Brain microvascular endothelial cell (primary cell): ENCODE measurements around the gene PBX1.

Experiments
- DNase-seq: peaks from one replicate; pipeline ENCODE4 v3.0.0-alpha.2; 2020
- H3K27ac ChIP-seq: fragments of 250-450 bp; sonication (Bioruptor Pico); 2 replicates; pipeline ENCODE4 v1.5.1; 2020; ENCODE audit warnings: mild to moderate bottlenecking, moderate library complexity
- H3K27me3 ChIP-seq: fragments of 250-450 bp; sonication (Bioruptor Pico); replicated peaks from 2 replicates; pipeline ENCODE4 v1.5.1; 2020; ENCODE audit warnings: mild to moderate bottlenecking
- H3K36me3 ChIP-seq: fragments of 250-450 bp; sonication (Bioruptor Pico); replicated peaks from 2 replicates; pipeline ENCODE4 v1.5.1; 2020; ENCODE audit warnings: mild to moderate bottlenecking
- H3K4me3 ChIP-seq: 2 replicates; pipeline ENCODE4 v1.5.1; 2011; ENCODE audit warnings: low read depth, mild to moderate bottlenecking, control low read depth, low read length, moderate library complexity
- in situ Hi-C: cut with HindIII; loops from 2 replicates; pipeline ENCODE4 v1.10.0; 2017; ENCODE audit warnings: low sequenced_read_pairs, low pct_ligation_motif_present
- TF ChIP-seq, protein P1 (sequence below): IDR thresholded peaks from 2 replicates; pipeline ENCODE4 v1.5.1; 2011; ENCODE audit warnings: low read depth, mild to moderate bottlenecking, moderate library complexity, low read length, control low read depth, inconsistent platforms; ENCODE audit errors: missing control alignments

PBX1 gene

DNA sequence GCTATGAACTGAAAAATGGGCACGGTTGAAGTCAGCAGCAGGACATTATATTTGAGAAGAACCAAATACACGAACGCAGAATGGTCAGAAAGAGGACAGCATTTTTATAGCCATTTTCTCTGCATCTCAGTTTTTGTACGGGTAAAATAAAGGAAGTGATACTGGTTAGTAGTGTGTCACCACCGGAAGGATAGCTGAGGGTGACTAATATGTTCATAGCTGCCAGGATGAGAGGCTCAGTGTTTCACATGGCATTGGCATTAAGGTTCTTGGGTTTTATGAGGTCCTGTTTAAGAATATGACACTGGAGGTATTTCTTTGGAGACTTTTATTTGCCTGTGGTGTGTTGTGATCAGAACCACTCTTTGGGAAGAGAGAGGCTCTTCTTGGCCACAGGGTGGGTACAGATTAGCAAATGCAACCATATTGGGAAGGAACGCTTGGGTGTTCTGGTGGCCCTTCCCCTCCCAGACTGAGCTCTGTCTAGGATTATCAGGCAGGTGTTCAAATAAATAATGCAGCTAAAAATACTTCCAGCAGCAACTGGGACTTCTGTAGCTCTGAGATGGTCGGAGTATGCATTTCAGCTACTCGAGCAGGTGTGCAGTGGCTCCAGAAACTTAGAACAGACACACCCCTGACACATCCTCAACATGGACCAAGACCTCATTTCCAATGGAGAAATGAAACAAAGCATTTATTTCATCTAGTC is 158.2 kb downstream of the PBX1 start:
- Histone ChIP-seq H3K4me3 (no peak overlapping the region), H3K36me3 (no peaks in the 10 kb centered on the region), H3K27ac (no peak overlapping the region), H3K27me3 (no peaks in the 10 kb centered on the region)
- peak; percentile 58 for DNase-seq
- in situ Hi-C loops, result no loop called here
- TF ChIP-seq, protein P1, sequence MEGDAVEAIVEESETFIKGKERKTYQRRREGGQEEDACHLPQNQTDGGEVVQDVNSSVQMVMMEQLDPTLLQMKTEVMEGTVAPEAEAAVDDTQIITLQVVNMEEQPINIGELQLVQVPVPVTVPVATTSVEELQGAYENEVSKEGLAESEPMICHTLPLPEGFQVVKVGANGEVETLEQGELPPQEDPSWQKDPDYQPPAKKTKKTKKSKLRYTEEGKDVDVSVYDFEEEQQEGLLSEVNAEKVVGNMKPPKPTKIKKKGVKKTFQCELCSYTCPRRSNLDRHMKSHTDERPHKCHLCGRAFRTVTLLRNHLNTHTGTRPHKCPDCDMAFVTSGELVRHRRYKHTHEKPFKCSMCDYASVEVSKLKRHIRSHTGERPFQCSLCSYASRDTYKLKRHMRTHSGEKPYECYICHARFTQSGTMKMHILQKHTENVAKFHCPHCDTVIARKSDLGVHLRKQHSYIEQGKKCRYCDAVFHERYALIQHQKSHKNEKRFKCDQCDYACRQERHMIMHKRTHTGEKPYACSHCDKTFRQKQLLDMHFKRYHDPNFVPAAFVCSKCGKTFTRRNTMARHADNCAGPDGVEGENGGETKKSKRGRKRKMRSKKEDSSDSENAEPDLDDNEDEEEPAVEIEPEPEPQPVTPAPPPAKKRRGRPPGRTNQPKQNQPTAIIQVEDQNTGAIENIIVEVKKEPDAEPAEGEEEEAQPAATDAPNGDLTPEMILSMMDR, result no peak

DNA sequence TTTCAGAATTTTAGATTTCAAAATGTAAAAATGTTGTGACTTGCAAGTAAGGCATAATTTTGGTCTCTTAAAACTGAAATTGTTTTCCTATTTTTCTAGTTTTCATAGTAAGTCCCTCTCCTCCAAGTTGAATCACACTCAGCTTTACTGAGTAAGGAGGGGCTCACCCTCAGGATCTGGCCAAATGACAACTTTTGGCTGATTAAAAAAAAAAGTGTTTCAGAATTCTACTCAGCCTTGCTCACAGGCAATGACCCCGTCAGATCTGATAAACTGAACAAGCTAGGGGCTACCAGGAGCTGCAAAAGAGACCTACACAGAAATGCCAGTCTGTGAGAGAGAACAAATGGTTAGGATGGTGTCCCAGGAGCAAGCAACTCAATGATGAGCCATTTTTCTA is 159.8 kb downstream of the PBX1 start:
- TF ChIP-seq, protein P1, result no peak
- no peaks in the 10 kb centered on the region for H3K27me3 ChIP-seq
- no peaks in the 10 kb centered on the region for H3K36me3 ChIP-seq
- in situ Hi-C loops, result no loop called here
- no peak for DNase-seq
- peak overlapping the region; percentile 31 for H3K27ac ChIP-seq
- no peak overlapping the region for H3K4me3 ChIP-seq

GRCh38 chr1:164719676-164720439 is 160.9 kb downstream of the PBX1 start:
- in situ Hi-C loops, result no loop called here
- Histone ChIP-seq H3K27me3 (no peaks in the 10 kb centered on the region), H3K4me3 (no peak overlapping the region), H3K27ac (peak overlapping the region; percentile 47), H3K36me3 (no peaks in the 10 kb centered on the region)
- DNase-seq, result no peak
- TF ChIP-seq, protein P1, result no peak

DNA sequence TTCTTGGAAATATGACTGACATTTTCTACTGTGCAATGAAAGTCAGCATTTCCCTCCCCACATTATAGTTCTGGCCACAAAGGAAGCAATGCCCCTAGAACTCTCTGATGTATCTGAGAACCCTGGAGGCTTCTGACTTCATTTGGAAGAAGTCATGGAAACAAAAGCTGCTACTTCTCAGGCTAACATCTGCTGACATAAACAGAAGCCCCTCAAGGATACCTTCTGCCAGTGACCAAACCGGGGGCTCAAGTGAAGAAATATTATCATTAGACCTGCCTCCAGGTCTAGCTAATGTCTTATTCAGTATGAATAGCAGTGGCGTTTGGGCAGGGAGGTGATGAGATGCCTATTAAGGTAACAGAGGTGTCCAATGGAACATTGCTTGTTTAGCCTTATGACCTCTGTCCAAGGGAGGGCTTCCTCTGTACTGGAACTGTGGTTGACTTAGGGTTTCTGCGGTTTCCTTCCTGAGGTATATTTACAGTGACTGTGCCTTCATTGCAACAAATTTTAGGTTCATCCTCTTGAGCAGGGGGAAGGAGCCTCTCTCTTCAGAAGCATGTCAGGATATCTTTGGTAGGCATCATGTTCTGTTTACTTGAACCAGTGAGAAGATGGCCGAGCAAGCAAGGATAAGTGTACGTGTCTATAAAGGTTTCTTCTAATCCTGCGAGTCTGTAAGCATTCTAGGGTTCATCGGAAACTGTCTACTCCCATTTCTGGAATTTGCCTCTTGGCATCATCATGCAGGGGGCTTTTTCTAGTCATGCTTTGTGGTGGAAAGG is 161.7 kb downstream of the PBX1 start:
- in situ Hi-C loops, result no loop called here

DNA sequence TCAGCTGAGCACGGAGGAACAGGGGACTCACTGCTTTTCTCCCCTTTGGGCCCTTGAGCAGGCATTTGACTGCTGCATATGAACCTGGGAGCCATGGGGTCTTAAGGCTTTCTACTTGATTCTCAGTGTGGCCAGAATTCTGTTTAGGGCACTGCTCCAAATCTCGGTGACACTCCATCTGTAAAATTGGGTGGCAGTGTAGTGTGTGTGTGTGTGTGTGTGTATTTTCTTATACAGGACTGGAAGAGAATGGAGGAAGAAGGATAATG is 162.2 kb downstream of the PBX1 start:
- H3K36me3 ChIP-seq, result no peaks in the 10 kb centered on the region
- DNase-seq, result no peak
- no peak overlapping the region for H3K4me3 ChIP-seq
- in situ Hi-C loops, result no loop called here
- H3K27me3 ChIP-seq, result no peaks in the 10 kb centered on the region
- peak overlapping the region; percentile 47 for H3K27ac ChIP-seq
- TF ChIP-seq, protein P1, result no peak

More for the DNA sequence above, 161.7 kb downstream of the PBX1 start:
- H3K4me3 ChIP-seq, result no peak overlapping the region
- TF ChIP-seq, protein P1, result no peak
- H3K27ac ChIP-seq, result peak overlapping the region; percentile 47
- no peaks in the 10 kb centered on the region for H3K36me3 ChIP-seq
- no peaks in the 10 kb centered on the region for H3K27me3 ChIP-seq
- peak; percentile 61 for DNase-seq
